Posterior cingulate gyrus (tissue), 11 donors: Measurements from ENCODE around the gene UBL7.

ENCODE experiments used
- DNase-seq, 10 donors: peaks; one replicate each; pipeline versions ENCODE4 v3.0.0 to v3.0.0-alpha.2; 2020 to 2021; ENCODE audit warnings: mixed read lengths in 3 of 10
- intact Hi-C: fragments of 100-400 bp; cut with DNase I; formaldehyde crosslinking; loops from one replicate; pipeline ENCODE4 v1.15.1; 2023

The UBL7 gene

DNA sequence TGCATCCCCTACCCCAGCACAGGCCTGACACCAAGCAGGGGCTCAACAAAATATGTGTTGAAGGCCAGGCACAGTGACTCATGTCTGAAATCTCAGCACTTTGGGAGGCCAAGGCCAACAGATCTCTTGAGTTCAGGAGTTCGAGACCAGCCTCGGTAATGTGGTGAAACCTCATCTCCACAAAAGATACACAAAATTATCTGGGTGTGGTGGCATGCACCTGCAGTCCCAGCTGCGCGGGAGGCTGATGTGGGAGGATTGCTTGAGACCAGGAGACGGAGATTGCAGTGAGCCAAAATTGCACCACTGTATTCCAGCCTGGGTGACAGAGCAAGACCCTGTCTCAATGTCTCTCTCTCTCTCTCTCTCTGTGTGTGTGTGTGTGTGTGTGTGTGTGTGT, 62.8 kb downstream of the UBL7 start:
- no peak for DNase-seq
- intact Hi-C loops: no loop called here

DNA sequence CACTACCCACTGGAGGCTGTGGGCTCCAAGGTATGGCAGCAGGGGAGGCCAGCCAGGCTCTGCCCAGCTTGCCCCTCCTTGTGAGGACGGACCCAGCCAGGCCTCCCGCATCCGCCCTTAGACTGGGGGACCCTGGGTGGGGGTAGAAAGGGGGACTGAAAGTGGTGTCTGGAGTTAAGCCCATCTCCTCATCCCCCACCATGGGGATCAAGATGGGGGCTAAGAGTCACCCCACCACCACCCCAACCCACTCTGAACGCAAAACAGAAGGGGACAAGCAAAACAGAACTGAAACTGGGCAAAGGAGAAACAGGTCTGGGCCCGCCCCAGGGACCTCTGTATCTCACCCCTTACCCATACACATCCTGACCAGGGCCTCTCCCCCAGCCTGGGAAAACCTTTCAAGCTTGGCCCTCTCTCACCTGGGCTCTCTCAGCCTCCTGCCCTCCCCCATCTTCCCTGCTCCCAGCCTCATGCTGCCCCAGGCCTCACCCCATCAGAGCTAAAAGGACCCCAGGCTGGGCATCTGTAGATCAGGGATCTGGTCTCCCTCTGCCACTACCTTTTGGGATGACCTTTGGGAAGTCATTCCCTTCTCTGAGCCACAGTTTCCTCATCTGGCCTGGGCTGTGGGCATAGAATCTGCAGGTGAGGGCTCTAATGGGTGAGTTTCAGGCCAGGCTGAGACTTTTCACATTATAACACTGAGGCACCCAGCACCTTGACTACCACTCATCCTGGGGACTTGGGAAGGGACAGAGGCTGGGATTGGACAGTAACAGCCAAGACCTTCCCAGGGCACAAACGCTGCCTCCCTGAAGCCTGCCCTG, 63.5 kb downstream of the UBL7 start:
- intact Hi-C loops: no loop called here
- DNase-seq: no peak

DNA sequence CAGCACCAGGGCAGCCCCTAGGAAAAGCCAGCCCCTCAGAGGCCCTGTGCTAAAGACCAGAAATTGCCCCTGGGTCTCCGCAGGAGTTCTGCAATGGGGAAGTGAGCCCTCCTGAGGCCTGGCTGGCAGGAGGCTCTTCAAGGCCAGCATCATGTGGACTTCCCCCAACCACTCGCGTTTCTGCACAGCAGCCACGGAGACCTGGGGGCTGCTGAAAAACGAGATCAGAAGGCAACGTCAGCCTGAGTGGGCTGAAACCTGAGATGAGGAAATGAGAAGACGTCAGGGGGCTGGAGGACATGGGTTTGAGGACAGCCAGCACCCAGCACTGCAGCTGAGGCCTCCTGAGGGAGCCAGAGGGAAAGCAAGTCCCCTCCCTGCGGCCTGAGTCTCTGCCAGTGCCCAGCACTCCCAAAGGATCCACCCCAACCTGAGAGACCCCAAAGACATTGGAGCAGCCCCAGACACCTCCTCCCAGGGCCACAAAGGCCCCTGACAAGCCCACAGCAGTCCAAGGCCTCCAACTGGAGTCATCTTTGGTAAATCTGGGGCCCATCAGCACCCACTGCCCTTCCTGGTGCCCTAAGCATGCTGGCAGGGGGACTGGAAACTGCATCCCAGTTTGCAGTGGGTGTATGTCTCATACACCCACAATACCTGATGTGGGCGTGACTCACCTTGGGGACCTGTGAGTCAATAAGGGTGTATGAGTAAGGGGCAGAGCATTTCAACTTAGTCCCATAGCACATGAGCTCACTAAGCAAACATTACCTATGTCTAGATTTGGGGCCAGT, 64.3 kb downstream of the UBL7 start:
- intact Hi-C loops: no loop called here
- DNase-seq: no peak

DNA sequence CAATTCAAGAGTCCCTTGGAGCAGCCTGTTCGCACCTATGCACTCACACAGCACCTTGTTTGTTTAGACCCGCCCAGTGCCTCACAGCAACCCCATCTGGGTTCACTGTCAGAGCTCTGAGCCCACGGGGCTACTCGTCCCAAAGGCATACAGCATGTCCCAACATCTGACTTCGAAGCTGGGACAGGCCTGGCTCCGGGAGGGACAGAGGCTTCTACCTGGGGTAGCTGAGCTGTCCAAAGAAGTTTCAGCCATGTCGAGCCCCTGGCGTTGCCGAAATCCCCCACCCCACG, 64.9 kb downstream of the UBL7 start:
- DNase-seq: no peak

More for the DNA sequence above, 64.9 kb downstream of the UBL7 start:
- intact Hi-C loops: no loop called here
